Parathyroid adenoma (tissue), 2 donors: Measurements from ENCODE around the gene GLS.

ENCODE experiments used
- H2AFZ ChIP-seq: fragments of 300-600 bp; sonication (generic); one replicate; pipeline ENCODE4 v1.7.0; 2017; ENCODE audit warnings: antibody characterized with exemption, mild to moderate bottlenecking
- H3K27ac ChIP-seq: fragments of 300-600 bp; sonication (generic); one replicate; pipeline ENCODE4 v1.7.0; 2017
- H3K27me3 ChIP-seq: fragments of 300-600 bp; sonication (generic); one replicate; pipeline ENCODE4 v1.7.0; 2017; ENCODE audit warnings: low read length; ENCODE audit not compliant: control insufficient read depth, insufficient read depth
- H3K36me3 ChIP-seq: fragments of 300-600 bp; sonication (generic); one replicate; pipeline ENCODE4 v1.7.0; 2017; ENCODE audit warnings: low read length; ENCODE audit not compliant: control insufficient read depth, insufficient read depth
- H3K4me1 ChIP-seq: fragments of 300-600 bp; sonication (generic); one replicate; pipeline ENCODE4 v1.7.0; 2017; ENCODE audit warnings: control low read depth
- H3K4me2 ChIP-seq: fragments of 300-600 bp; sonication (generic); one replicate; pipeline ENCODE4 v1.7.0; 2017; ENCODE audit warnings: low read length
- H3K4me3 ChIP-seq: fragments of 300-600 bp; sonication (generic); one replicate; pipeline ENCODE4 v1.7.0; 2017; ENCODE audit warnings: low read depth, low read length
- H3K79me2 ChIP-seq: fragments of 300-600 bp; sonication (generic); one replicate; pipeline ENCODE4 v1.7.0; 2017; ENCODE audit warnings: control low read depth
- H3K9ac ChIP-seq: fragments of 300-600 bp; sonication (generic); one replicate; pipeline ENCODE4 v1.7.0; 2017; ENCODE audit warnings: mild to moderate bottlenecking
- H3K9me3 ChIP-seq: fragments of 300-600 bp; sonication (generic); one replicate; pipeline ENCODE4 v1.7.0; 2017; ENCODE audit warnings: low read length; ENCODE audit not compliant: control insufficient read depth
- CTCF ChIP-seq: fragments of 300-600 bp; sonication (generic); IDR thresholded peaks from one replicate; pipeline ENCODE4 v1.7.0; 2017; ENCODE audit warnings: antibody characterized with exemption, mild to moderate bottlenecking
- donor health status: primary hyperparathyroidism.

The GLS gene

DNA sequence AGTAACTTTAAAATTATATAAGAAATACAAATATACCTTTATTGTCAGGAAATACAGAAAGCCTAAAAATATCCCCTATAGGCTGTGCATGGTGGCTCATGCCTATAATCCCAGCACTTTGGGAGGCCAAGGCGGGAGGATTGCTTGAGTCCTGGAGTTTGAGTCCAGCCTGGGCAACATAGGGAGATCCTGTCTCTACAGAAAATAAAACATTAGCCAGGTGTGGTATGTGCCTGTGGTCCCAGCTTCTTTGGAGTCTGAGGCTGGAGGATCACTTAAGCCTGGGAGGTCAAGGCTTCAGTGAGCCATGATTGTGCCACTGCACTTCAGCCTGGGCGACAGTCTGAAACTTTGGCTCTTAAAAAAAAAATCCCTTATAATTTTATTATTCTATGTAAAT lies 29.1 kb downstream of the GLS start:
- Histone ChIP-seq H2AFZ (no peak overlapping the region), H3K79me2 (peaks cover 6% of the 10 kb centered on the region), H3K27ac (no peak overlapping the region), H3K27me3 (no peaks in the 10 kb centered on the region), H3K9me3 (no peaks in the 10 kb centered on the region), H3K4me3 (no peak overlapping the region), H3K4me2 (no peak overlapping the region), H3K36me3 (no peaks in the 10 kb centered on the region), H3K9ac (no peak overlapping the region), H3K4me1 (no peaks in the 10 kb centered on the region)
- no peak for TF ChIP-seq CTCF

GRCh38 chr2:190910341-190911136 lies 29.9 kb downstream of the GLS start:
- TF ChIP-seq CTCF, result no peak
- Histone ChIP-seq H3K79me2 (peaks cover 6% of the 10 kb centered on the region), H3K4me2 (no peak overlapping the region), H3K9me3 (no peaks in the 10 kb centered on the region), H3K36me3 (no peaks in the 10 kb centered on the region), H2AFZ (no peak overlapping the region), H3K27ac (no peak overlapping the region), H3K9ac (no peak overlapping the region), H3K27me3 (no peaks in the 10 kb centered on the region), H3K4me1 (no peaks in the 10 kb centered on the region), H3K4me3 (no peak overlapping the region)

- no peak overlapping the region for H3K4me2 ChIP-seq
- H3K27me3 ChIP-seq, result no peaks in the 10 kb centered on the region
- peaks cover 6% of the 10 kb centered on the region for H3K79me2 ChIP-seq
- no peaks in the 10 kb centered on the region for H3K9me3 ChIP-seq
- no peak overlapping the region for H3K4me3 ChIP-seq
- H3K4me1 ChIP-seq, result no peaks in the 10 kb centered on the region
- TF ChIP-seq CTCF, result no peak
- H2AFZ ChIP-seq, result no peak overlapping the region
- no peak overlapping the region for H3K27ac ChIP-seq
- H3K9ac ChIP-seq, result no peak overlapping the region
- no peaks in the 10 kb centered on the region for H3K36me3 ChIP-seq
Measured at GRCh38 chr2:190911813-190912212, 31.2 kb downstream of the GLS start.

- H3K9ac ChIP-seq, result no peak overlapping the region
- no peaks in the 10 kb centered on the region for H3K4me1 ChIP-seq
- H3K36me3 ChIP-seq, result no peaks in the 10 kb centered on the region
Measured at GRCh38 chr2:190912726-190913125, 32.1 kb downstream of the GLS start.

More at GRCh38 chr2:190912726-190913125, 32.1 kb downstream of the GLS start:
- Histone ChIP-seq H3K4me3 (no peak overlapping the region), H3K9me3 (no peaks in the 10 kb centered on the region), H3K79me2 (peaks cover 1% of the 10 kb centered on the region), H3K27me3 (no peaks in the 10 kb centered on the region), H2AFZ (no peak overlapping the region), H3K27ac (no peak overlapping the region), H3K4me2 (no peak overlapping the region)
- no peak for TF ChIP-seq CTCF
